Measurements from ENCODE around the gene SLC35A5.

The SLC35A5 gene

DNA sequence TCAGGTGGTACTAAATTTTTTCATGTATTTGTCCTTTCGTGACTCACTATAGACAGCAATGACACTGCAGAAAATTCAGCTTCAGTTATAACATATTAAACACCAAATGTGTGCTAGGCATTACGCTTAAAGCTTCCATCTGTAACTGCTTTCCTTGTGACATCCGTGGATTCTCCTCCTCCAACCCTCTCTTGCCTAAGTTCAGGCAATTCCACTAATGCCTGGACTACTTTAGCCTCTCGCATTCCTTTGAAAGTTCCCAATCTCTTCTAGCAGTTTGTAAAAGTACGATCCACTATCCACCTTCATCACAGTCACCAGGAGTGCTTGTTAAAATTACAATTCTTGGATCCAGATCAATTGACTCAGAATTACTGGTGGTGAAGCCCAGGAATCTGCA is 61.4 kb downstream of the SLC35A5 start:
- in situ Hi-C loops (cut with HindIII; ENCODE audit: low sequenced_read_pairs), result no loop called here

DNA sequence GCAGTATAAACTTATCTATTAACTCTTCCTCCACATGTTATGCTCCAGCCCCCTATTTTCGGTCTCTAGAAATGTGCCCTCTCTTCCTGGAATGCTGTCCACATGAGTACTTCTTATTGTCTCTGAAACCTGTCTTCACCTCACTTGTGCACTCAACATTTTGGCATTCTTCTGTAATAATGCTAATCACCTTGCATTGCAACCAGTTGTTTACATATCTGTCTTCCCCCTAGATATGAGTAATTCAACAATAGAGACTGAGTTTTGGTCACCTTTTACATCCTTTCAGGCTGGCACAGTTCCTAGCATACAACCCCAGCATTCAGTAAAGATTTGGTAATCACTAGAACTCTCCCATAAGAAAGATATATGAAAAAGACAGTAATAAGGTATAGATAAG is 61.9 kb downstream of the SLC35A5 start:
- in situ Hi-C loops (cut with HindIII; ENCODE audit: low sequenced_read_pairs), result no loop called here

DNA sequence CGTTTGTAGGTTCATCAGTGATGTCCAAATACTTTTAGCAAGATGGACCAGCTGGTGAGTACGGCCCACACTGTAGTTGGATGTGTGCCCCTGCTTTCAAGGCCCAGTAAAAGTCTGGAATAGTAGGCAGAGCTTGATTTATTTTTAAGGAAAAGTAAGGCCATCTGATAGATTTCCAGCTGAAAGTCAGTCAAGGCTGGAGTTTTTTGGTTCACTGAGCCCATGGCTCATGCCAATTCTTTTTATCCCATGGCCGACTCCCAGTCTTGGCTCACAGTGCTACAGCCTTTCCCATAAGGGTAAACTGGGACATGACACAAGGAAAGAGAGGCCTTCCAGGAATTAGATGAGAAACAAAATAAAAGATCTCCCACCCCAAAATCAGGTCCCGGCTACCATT is 65.6 kb downstream of the SLC35A5 start:
- in situ Hi-C loops (cut with HindIII; ENCODE audit: low sequenced_read_pairs), result loop anchor here (25.0 kb wide), 1 partner anchor 360 kb away; the partner anchor contains the start of genes CD200R1 and GTPBP8

DNA sequence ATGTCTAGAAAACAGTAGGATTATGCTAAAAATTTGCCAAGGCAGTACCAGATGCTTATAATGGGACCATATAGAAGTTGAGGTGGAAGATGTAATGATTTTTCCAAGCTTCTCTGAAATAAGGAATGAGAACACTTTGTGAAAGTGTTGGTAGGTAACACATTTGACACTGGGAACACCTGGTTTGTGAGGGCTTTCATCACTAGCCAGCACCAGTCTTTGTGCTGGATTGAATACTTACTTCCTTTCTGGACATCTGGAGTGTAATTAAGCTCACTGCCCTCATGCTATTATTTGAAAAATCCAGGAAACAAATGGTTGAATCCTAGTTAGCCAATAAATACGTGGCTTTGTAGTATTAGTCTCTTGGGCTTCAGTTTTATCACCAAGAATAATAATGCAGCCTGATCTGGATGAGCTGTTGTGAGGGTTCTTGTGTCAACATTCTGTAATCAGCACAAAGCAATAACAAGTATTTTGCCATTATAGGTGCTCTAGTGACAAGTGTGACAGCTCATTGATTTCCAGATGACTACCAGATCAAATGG is 66.1 kb downstream of the SLC35A5 start:
- in situ Hi-C loops (cut with HindIII; ENCODE audit: low sequenced_read_pairs), result loop anchor here (25.0 kb wide), 1 partner anchor 359 kb away; the partner anchor contains the start of genes CD200R1 and GTPBP8

DNA sequence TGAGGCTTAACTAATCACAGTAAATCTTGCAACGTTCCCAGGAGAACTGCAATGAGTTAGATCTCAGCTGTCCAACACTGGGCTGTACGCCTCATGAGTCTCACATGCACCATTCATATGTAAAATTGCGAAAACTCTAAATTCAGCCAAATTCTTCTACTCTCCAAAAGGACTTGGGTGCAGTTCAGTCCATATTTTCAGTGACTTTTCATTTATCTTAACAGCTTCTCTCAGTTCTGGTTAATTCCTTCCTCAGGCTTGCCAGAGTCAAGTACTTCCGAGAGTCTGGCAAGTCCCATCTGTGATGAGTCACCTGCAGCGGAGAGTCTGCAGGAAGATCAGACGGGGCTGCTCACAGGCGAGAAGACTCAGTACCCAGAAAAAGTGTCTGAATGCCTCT is 67.6 kb downstream of the SLC35A5 start:
- in situ Hi-C loops (cut with HindIII; ENCODE audit: low sequenced_read_pairs), result loop anchor here (25.0 kb wide), 1 partner anchor 358 kb away; the partner anchor contains the start of genes CD200R1 and GTPBP8

DNA sequence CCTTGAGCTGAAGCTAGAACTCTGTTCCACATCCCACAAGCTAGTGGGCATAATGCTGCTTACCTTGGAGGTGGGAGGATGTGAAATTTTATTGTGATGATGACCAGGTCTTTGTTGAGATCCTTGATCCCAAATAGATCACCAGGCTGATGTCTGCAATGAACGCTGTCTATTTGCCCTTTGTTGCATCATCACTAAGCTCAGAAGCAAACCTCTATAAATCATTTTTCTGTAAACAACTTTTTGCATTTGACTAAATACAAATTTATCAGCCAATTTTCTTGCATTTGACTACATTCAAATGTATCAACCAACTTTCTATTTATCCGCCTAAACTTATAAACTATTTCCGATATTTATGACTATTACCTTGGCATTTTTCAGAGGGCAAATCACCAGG is 69.4 kb downstream of the SLC35A5 start:
- in situ Hi-C loops (cut with HindIII; ENCODE audit: low sequenced_read_pairs), result loop anchor here (25.0 kb wide), 1 partner anchor 356 kb away; the partner anchor contains the start of genes CD200R1 and GTPBP8

DNA sequence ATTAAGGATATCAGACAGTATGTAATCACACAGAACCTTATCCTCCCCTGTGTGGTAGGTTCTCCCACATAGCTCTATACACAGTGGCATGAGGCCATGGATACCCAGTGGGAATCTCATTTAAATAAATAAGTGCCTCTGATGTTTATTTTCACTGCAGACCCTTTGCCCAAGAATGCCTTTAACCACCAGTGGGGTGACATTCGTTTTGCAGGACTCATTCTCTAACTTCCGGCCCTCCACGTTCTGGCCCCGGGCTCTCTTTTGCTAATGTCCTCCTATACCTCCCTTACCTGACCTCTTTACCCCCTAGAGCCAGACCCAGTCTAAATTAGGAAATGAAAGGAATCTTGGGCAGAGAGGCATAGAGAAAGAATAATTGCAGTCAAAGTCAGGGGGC is 70.8 kb downstream of the SLC35A5 start:
- in situ Hi-C loops (cut with HindIII; ENCODE audit: low sequenced_read_pairs), result loop anchor here (25.0 kb wide), 1 partner anchor 355 kb away; the partner anchor contains the start of genes CD200R1 and GTPBP8

DNA sequence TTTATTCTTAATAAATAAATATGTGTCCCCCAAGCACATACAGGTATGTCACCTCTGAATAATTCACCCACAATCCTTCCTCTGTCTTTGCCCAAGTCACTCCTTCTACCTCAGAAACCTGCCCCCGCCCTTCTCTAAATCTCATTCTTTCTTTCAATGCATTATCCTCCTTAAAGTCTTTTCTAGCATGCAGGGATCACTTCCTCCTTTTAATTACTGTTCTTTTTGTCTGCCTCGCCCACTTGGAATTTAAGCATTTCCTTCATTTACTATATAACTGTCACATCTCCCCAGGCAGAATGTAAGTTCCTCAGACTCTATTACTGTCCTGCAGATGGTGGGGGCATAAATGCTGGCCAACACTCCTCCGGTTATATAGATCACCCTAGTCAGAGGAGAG is 71.3 kb downstream of the SLC35A5 start:
- in situ Hi-C loops (cut with HindIII; ENCODE audit: low sequenced_read_pairs), result loop anchor here (25.0 kb wide), 1 partner anchor 354 kb away; the partner anchor contains the start of genes CD200R1 and GTPBP8

DNA sequence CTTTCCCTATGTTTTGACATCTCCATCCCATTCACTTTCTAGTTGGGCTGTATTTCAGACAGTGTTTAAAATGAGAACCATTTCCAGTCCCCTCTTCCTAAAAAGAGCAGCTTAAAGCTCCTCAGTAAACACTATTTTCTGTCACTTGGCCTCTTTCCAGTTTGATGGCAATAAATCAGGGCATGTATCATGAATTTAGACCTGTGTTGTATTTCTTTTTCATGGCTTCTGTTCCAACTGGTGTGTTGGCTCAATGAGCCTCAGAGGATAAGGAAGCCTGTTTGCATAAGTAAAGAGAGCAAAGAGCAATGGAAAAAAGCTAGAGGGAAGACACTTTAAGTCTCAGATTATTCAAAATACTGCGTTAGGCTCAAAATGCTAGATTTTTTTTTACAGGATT is 71.9 kb downstream of the SLC35A5 start:
- in situ Hi-C loops (cut with HindIII; ENCODE audit: low sequenced_read_pairs), result loop anchor here (25.0 kb wide), 1 partner anchor 354 kb away; the partner anchor contains the start of genes CD200R1 and GTPBP8

DNA sequence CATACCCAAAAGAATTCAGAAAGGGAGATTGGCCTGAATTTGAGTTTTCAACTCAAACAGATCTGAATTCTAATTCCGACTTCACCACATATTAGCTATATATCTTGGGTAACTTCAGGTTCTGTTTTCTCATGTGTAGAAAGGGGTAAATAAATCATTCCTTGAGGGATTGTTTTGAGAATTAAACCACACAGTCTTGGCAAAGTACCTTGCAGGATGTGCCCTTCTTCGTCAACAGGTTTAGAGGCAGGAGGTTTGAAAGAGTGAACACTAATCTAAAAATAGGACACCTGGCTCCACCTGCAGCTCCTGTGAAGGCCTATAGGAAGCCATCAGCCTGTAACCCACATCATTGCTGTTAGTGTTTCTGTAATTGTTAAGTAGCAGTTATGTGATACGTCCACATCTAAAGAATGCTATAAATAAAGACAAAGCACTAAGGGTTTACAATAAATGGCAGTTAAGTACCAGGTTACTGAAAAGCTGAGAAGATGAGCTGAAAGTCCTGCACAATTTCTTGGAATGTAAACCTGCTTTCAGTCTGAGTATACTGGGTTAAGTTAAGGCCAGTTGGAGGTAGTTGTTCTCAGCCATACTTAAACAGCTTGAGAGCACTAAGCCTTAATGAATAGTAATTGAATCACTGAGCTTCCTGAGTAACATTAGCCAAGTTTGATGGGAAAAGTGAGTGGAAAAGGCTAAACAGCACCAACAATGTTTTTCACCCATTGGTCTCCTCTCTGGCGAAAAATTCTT is 73.1 kb downstream of the SLC35A5 start:
- in situ Hi-C loops (cut with HindIII; ENCODE audit: low sequenced_read_pairs), result loop anchor here (25.0 kb wide), 1 partner anchor 352 kb away; the partner anchor contains the start of genes CD200R1 and GTPBP8
